GM12874 (cell line): ENCODE results near the gene COL27A1.

Source experiments
- TF ChIP-seq, protein P1 (sequence below): IDR thresholded peaks from 2 replicates; pipeline ENCODE4 v1.5.1; 2011; ENCODE audit warnings: low read depth, mild to moderate bottlenecking, control low read depth, low read length, moderate library complexity; ENCODE audit not compliant: insufficient read depth

Gene COL27A1

DNA sequence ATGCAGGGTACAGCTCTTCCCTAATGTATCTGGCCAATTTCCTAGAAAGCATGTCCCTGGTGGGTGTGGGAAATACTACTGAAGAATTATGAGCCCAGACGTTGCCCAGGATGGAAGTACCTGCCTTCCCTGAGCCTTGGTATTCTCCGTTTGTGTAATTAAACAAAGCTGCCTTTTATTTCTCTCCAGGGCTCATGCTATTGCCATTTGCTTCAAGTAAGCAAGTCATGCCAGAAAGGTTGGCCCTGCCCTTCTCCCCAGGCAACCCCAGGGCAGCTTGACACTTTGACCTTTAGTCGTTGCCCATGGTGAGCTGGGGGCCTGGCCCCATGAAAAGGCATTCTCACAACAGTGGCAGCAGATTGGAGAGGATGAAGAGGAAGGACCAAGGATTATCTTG, 4.4 kb downstream of the COL27A1 start:
- TF ChIP-seq, protein P1, sequence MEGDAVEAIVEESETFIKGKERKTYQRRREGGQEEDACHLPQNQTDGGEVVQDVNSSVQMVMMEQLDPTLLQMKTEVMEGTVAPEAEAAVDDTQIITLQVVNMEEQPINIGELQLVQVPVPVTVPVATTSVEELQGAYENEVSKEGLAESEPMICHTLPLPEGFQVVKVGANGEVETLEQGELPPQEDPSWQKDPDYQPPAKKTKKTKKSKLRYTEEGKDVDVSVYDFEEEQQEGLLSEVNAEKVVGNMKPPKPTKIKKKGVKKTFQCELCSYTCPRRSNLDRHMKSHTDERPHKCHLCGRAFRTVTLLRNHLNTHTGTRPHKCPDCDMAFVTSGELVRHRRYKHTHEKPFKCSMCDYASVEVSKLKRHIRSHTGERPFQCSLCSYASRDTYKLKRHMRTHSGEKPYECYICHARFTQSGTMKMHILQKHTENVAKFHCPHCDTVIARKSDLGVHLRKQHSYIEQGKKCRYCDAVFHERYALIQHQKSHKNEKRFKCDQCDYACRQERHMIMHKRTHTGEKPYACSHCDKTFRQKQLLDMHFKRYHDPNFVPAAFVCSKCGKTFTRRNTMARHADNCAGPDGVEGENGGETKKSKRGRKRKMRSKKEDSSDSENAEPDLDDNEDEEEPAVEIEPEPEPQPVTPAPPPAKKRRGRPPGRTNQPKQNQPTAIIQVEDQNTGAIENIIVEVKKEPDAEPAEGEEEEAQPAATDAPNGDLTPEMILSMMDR: no peak

DNA sequence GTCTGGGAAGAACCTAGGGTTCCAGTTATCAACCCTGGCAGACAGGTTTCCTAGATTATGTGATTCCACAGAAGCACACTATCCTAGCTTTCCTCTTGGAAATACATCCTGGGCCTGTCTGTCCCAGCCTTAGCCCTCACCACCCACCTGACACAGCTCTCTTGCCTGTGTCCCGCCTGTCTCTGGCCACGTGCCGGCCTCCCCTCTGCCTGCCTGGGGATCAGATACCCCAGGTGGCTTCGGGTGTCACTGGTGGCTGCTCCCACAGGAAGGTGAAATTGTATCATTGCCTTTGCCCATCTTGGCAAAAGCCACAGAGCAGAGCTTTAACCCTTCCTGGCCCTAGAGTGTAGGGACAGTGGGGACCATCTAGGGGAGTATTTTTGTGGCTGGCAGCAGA, 6.2 kb downstream of the COL27A1 start:
- TF ChIP-seq, protein P1: no peak

DNA sequence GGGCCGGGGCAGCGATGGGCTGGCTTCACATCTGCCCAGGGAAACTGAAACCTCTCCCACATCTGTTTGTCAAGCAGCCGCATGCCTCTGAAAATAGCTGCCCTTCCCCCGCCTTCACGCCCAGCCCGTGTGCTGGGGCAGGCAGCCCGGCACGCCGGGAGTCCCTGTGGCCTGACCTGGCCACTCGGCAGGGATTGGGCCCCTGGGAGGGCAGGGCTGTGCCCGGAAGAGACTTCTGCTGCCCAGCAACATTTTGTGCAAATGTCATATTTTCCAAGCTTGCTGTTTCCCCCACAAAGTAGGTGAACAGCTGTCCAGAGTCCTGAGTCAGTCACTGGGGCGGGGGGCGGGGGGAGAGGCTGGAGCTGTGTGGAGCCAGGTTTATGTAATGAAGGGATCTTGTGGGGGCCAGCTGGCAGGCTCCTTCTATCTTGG, 8.2 kb downstream of the COL27A1 start:
- TF ChIP-seq, protein P1: no peak

DNA sequence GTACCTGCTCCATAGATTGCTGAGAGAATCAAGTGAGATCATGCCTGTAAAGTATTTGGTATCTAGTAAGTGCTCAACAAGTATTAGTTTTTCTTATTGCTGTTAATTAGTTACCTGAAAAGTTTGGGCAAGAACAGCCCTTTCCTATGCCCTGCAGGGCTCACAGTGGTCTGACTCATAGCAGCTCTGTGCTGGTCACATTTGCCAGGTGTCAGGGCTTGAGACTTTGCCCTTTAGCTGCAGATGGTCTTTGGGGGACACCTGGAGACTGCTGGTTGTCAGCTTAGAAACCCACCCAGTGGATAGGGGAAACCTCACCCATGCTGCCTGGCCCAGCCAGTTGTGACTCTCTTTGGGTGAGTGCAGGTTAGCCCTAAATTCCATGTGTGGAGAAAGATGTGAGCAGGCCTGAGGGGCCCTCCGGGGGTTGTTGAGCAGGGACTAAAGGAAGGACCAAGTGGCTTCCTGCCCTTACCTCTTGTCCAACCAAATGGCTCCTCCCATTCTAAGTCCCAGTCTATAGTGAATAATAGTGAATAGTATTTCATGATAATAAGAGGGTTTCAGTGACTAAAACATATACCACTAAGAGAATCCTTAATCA, 9.0 kb downstream of the COL27A1 start:
- TF ChIP-seq, protein P1: no peak

DNA sequence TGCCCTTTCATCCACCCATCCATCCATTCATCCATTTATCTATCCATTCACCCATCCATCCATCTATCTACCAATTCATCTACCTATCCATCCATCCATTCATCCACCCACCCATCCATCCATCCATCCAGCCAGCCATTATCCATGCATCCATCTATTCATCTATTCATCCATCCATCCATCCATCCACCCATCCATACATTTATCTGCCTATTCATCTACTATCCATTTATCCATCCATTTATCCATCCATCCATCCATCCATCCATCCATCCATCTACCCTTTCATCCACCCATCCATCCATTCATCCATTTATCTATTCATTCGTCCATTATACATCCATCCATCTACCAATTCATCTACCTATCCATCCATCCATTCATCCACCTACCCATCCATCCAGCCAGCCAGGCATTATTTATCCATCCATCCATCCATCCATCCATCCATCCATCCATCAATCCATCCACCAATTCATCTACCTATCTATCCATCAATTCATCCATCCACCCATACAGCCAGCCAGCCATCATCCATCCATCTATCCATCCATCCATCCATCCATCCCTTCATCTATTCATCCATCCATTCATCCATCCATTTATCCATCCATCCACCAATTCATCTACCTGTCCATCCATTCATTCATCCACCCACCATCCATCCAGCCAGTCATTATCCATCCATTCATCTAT, 10.2 kb downstream of the COL27A1 start:
- TF ChIP-seq, protein P1: no peak

DNA sequence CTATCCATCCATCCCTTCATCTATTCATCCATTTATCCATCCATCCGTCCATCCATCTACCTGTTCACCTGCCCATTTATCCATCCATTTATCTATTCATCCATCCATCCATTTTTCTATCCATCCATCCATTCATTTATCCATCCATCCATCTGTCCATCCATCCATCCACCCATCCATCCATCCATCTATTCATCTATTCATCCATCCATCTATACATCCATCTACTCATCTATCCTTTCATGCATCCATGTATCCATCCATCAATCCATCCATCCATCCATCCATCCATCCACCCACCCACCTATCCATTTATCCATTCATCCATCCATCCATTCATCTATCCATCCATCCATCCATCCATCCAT, 10.8 kb downstream of the COL27A1 start:
- TF ChIP-seq, protein P1: no peak

DNA sequence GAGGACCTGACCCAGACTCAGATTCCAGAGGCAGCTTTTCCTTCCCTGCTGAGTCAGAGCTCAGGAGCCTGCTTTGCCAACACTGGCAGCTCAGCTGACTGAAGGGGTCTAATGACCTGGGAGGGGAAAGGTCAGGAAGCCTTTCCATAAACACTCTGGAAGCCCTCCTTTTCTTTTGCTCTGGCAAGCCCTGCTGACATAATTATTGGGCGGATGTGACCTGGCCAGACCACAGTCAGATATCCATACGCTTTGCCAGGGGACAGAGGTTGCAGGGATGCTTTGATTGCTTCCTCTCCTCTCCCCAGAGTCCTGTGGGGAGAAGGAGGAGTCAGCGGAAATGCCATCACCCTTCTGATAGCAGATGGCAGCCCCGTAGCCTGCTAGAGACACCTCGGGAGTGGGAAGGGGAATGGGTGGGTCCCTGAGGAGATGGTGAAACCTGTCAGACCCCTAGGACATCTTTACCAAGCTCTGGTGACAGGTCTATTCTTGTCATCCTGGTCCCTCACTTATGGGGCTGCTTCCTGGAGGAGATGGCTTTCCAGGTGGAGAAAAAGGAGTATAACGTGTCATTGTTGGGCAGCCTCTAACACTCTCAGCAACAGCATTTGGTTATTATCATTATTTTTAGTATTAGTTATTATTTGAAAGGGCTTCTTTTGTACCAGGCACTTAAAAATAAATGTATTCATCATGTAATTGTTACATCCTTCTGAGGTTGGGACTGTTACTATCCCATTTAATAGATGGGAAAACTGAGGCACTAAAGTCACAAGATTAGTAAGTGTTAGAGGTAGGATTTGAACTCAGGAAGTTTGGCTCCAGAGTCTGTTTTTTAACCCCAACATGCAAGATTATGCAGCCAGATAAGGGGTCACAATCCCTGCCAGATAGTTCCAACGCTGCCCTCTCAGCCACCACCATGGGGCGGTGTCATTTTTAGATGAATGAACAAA, 11.6 kb downstream of the COL27A1 start:
- TF ChIP-seq, protein P1: no peak
